Adipose tissue (tissue), 3 donors: ENCODE measurements around the gene PTCSC3. TPM values are rescaled to one million over a fixed set of nuclear protein-coding genes. Genes with fewer than 3 reads are reported as not detected.

Experiments used
- H3K27ac ChIP-seq: one replicate; pipeline ENCODE4 v1.5.1; 2013; ENCODE audit warnings: low read depth, low read length
- WGBS, 3 donors: extraction: QIAGEN DNeasy Blood & Tissue Kit; methylation state at CpG; one replicate each; pipeline ENCODE4 v1.1.7; 2013; 5-methylcytosine and 5-hydroxymethylcytosine counted together
- polyA plus RNA-seq, 3 donors: library from polyadenylated mRNA; stranded (reverse); fragments of 200-250 nt; gene quantifications; one replicate each; pipeline ENCODE4 v1.2.3, GENCODE V29; 2013
- donor health status: healthy with polysubstance abuse.
- donor health status: Bipolar disorder and iron deficiency.
- donor health status: healthy.

The PTCSC3 gene
- polyA plus RNA-seq, 3 donors = not detected

DNA sequence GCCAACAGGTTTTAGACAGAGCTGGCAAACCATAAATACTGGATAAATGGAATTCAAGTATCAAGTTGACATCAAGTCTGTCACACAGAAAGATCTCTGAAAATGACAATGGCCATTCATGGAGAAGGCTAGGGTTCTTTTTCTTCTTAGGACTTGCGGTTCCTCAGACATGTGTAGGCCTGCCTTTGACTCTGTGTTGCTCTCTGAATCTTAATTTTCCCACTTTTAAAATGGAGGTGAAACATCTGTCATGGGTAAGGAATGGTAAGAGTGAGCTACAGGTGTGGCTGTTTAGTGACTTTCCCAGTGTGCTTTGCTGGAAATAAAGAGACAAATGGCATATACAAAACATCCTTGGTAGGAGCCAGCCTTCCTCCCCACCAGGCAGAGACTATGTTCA lies 79.2 kb downstream of the PTCSC3 start:
- 94 to 100% (median 98%) methylated on average over 1 of the region's 1 CpG for WGBS, 3 donors
- H3K27ac ChIP-seq = no peak overlapping the region

DNA sequence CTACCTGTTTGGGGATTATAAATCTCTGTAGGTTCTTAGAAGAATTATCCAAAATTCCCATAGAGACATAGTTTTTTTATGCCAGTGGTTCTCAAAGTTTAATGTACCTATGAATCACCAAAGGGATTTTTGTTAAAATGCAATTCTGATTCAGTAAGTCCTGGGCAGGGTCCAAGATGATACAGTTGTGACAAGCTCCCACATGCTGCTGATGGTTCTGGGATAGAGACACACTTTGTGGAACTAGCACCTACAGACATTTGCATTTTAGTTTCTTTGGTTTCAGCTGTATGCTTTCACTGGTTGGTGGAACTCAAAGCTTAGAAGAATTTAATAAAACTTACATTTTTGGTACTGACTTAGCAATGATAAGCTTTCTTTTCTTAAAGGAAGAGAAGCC lies 80.4 kb downstream of the PTCSC3 start:
- no peak overlapping the region for H3K27ac ChIP-seq

DNA sequence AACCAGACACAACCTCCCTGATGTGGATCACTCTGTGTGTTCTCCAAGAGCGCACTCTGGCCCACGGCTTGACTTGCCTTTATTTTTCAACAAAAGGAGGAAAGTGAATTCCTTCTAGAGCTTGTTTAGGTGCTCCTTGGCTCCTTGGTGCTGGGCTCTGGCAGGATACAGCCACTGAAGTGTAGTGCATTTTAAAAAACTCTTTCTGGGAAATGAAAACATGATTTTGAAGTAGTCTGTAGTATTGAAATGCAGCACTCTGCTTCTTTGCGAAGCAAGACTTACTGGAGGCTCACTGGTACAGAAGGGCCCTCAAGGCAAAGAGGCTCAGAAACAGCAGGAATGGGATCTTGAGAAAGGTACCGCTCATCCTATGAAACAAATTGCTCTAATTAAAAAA lies 81.6 kb downstream of the PTCSC3 start:
- H3K27ac ChIP-seq = no peak overlapping the region
- WGBS, 3 donors = 80 to 86% (median 83%) methylated on average over 4 of the region's 4 CpGs

DNA sequence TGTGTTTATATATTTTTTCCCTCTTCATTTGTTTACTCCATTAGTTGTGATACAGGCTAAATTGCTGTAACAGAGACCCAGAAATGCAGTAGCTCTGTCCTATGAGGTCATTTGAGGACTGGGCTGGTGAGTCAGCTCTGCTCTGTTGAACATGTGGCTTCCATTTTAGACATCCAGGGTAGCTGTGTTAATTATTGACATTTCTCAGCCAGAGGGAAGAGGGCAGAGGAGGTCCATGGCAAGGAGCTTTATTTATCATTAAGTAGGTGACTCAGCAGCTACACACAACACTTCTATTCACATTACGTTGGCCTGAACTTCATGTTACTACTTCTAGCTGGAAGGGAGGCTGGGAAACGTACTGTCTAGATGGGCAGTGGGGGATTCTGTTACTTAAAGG lies 85.4 kb downstream of the PTCSC3 start:
- H3K27ac ChIP-seq = no peak overlapping the region
- WGBS, 3 donors = 14 to 64% (median 41%) methylated on average over 2 of the region's 2 CpGs

DNA sequence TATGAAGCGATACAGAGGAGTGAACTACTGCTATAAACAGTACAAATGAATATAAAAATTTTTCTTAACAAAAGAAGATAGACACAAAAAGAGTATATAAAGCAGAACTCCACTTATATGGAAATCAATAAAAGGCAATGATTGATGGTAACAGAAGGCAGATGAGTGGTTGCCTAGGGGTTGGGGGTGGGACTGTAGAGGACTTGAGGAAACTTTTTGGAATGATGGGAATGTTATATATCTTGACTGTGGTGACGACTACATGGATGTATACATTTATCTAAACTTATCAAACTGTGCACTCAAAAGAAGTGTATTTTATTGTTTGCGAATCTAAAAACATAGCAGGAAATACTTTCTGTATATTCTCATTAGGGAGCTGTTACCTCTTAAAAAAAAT lies 89.1 kb downstream of the PTCSC3 start:
- 70 to 74% (median 70%) methylated on average over 3 of the region's 3 CpGs for WGBS, 3 donors
- H3K27ac ChIP-seq = no peak overlapping the region

DNA sequence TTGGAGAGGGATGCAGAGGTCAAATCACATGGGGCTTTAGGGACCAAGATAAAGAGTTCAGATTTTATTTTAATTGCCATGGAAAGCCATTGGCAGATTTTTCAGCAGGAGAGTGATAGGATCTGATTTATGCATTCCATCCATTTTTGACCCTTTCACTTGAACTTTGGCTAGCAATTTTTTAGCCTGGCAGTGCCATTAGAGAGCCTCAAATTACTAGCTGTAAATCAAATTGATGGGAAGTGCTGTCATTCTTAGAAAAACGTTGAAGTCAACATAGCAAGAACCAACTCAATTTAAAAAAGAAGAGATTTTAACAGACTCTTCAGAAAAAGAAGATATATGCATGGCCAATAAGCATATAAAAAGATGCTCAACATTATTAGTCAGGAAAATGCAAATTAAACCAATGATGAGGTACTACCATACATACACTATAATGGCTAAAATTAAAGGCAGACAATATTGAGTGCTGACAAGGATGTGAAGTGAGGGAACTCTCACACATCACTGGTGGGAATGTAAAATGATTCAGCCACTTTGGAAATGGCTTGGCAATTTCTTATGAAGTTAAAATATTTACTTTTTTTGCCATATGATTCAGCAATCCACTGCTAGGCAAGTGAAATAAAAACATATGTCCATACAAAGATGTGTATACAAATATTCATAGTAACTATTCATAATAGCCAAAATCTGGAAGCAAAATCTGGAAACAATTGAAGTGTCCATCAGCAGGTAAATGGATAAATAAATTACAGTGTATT lies 89.7 kb downstream of the PTCSC3 start:
- H3K27ac ChIP-seq = no peak overlapping the region
- WGBS, 3 donors = 9 to 12% (median 10%) methylated on average over 1 of the region's 1 CpG

DNA sequence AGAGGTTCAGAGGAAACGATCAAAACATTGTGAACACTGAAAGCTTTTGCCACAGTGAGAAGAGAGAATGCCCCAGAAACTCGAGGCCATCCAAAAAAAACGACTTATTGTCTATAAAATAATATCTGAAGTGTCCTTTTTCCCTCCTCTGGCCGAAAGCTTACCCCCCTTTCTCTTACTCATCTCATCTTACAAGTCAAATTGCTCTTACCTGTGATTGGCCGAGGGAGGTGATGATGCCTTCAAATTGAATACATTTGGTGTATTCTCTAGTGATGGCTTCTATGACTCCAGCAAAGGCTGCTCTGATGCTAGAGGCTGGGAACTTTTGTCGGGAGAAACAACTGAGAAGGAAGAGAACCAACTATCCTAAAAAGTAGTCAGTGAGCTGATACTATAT lies 90.7 kb downstream of the PTCSC3 start:
- H3K27ac ChIP-seq = no peak overlapping the region
- 54 to 62% (median 57%) methylated on average over 6 of the region's 6 CpGs for WGBS, 3 donors

Other genes with a start within 250 kb of the PTCSC3 start
- 10 to 100 TPM in 2 of 3 donors, 1 to 10 TPM in 1; 9.0 to 16.1 (median 15.3) TPM for gene MBIP, start 143.9 kb upstream of the PTCSC3 start, polyA plus RNA-seq